Effector memory CD4-positive, alpha-beta T cell (primary cell): Measurements from ENCODE around the gene FAM131A.
A peak's percentile ranks its signal among the peaks of the same experiment; 100 is the strongest.

Source experiments
- DNase-seq, 3 donors: peaks; one replicate each; pipeline ENCODE4 v3.0.0-alpha.2; 2020
- H3K27ac ChIP-seq: 2 replicates; pipeline ENCODE4 v1.7.0; 2013; ENCODE audit warnings: mild to moderate bottlenecking, low read length, moderate library complexity; ENCODE audit not compliant: insufficient read depth, poor library complexity, severe bottlenecking
- H3K27me3 ChIP-seq: replicated peaks from 2 replicates; pipeline ENCODE4 v1.7.0; 2013; ENCODE audit warnings: mild to moderate bottlenecking, low read length; ENCODE audit not compliant: insufficient read depth, control insufficient read depth, poor library complexity, severe bottlenecking
- H3K36me3 ChIP-seq: 2 replicates; pipeline ENCODE4 v1.7.0; 2013; ENCODE audit warnings: mild to moderate bottlenecking, low read length, moderate library complexity; ENCODE audit not compliant: control insufficient read depth, insufficient read depth
- H3K4me1 ChIP-seq: 2 replicates; pipeline ENCODE4 v1.7.0; 2013; ENCODE audit warnings: low read length, mild to moderate bottlenecking; ENCODE audit not compliant: control insufficient read depth, insufficient read depth, poor library complexity, severe bottlenecking
- H3K4me3 ChIP-seq: 2 replicates; pipeline ENCODE4 v1.7.0; 2013; ENCODE audit warnings: low read length, low read depth, mild to moderate bottlenecking; ENCODE audit not compliant: insufficient read depth, poor library complexity, severe bottlenecking
- H3K9me3 ChIP-seq: 2 replicates; pipeline ENCODE4 v1.7.0; 2013; ENCODE audit warnings: mild to moderate bottlenecking, low read length, moderate library complexity; ENCODE audit not compliant: control insufficient read depth

FAM131A gene

GRCh38 chr3:184357248-184358123, 20.1 kb downstream of the FAM131A start:
- no peaks in the 10 kb centered on the region for H3K27me3 ChIP-seq
- H3K9me3 ChIP-seq: no peaks in the 10 kb centered on the region
- no peak for DNase-seq
- no peaks in the 10 kb centered on the region for H3K36me3 ChIP-seq
- H3K4me1 ChIP-seq: peaks cover 12% of the 10 kb centered on the region
- no peak overlapping the region for H3K4me3 ChIP-seq
- H3K27ac ChIP-seq: no peak overlapping the region

GRCh38 chr3:184358124-184358767, 20.8 kb downstream of the FAM131A start:
- H3K27me3 ChIP-seq: no peaks in the 10 kb centered on the region
- no peaks in the 10 kb centered on the region for H3K36me3 ChIP-seq
- peaks cover 12% of the 10 kb centered on the region for H3K4me1 ChIP-seq
- no peak for DNase-seq
- H3K4me3 ChIP-seq: no peak overlapping the region
- no peaks in the 10 kb centered on the region for H3K9me3 ChIP-seq
- H3K27ac ChIP-seq: no peak overlapping the region

- Histone ChIP-seq H3K4me1 (peaks cover 12% of the 10 kb centered on the region), H3K27me3 (no peaks in the 10 kb centered on the region), H3K9me3 (no peaks in the 10 kb centered on the region), H3K4me3 (no peak overlapping the region), H3K36me3 (no peaks in the 10 kb centered on the region), H3K27ac (no peak overlapping the region)
- no peak for DNase-seq
These were observed 21.5 kb downstream of the FAM131A start for GRCh38 chr3:184358921-184359350.

GRCh38 chr3:184359610-184360009, 22.2 kb downstream of the FAM131A start:
- Histone ChIP-seq H3K4me1 (peaks cover 13% of the 10 kb centered on the region), H3K4me3 (no peak overlapping the region), H3K27me3 (no peaks in the 10 kb centered on the region), H3K27ac (no peak overlapping the region), H3K36me3 (no peaks in the 10 kb centered on the region), H3K9me3 (no peaks in the 10 kb centered on the region)
- DNase-seq: no peak

GRCh38 chr3:184360070-184360928, 22.9 kb downstream of the FAM131A start:
- no peaks in the 10 kb centered on the region for H3K36me3 ChIP-seq
- H3K9me3 ChIP-seq: no peaks in the 10 kb centered on the region
- H3K27me3 ChIP-seq: no peaks in the 10 kb centered on the region
- no peak overlapping the region for H3K27ac ChIP-seq
- DNase-seq: no peak
- H3K4me1 ChIP-seq: peaks cover 14% of the 10 kb centered on the region
- no peak overlapping the region for H3K4me3 ChIP-seq

GRCh38 chr3:184360929-184361531, 23.6 kb downstream of the FAM131A start:
- H3K27me3 ChIP-seq: no peaks in the 10 kb centered on the region
- DNase-seq: no peak
- H3K36me3 ChIP-seq: peaks cover 2% of the 10 kb centered on the region
- peaks cover 14% of the 10 kb centered on the region for H3K4me1 ChIP-seq
- H3K4me3 ChIP-seq: peak overlapping the region; percentile 77
- H3K9me3 ChIP-seq: no peaks in the 10 kb centered on the region
- no peak overlapping the region for H3K27ac ChIP-seq

- DNase-seq: peak in 2 of 3 donors; percentile 18 to 37
- peak within 1 kb of the TSS; percentile 78 for H3K27ac ChIP-seq
- H3K36me3 ChIP-seq: peaks cover 4% of the 10 kb centered on the region
- peaks cover 14% of the 10 kb centered on the region for H3K4me1 ChIP-seq
- peak within 1 kb of the TSS; percentile 77 for H3K4me3 ChIP-seq
- no peaks in the 10 kb centered on the region for H3K27me3 ChIP-seq
- no peaks in the 10 kb centered on the region for H3K9me3 ChIP-seq
These were observed 24.1 kb downstream of the FAM131A start, which contains the start of the genes CLCN2 and POLR2H for GRCh38 chr3:184361532-184361931. TSS of gene CLCN2 (minus strand) at chr3:184361605. CDS start at chr3:184361479, 126 bp downstream. TSS of gene POLR2H (plus strand) at chr3:184361710. CDS start at chr3:184363493, 1,783 bp downstream.

GRCh38 chr3:184361932-184362667, 24.7 kb downstream of the FAM131A start:
- peaks cover 4% of the 10 kb centered on the region for H3K36me3 ChIP-seq
- peak overlapping the region; percentile 78 for H3K27ac ChIP-seq
- no peaks in the 10 kb centered on the region for H3K27me3 ChIP-seq
- H3K4me1 ChIP-seq: peaks cover 14% of the 10 kb centered on the region
- peak in 1 of 3 donors; percentile 15 for DNase-seq
- H3K9me3 ChIP-seq: no peaks in the 10 kb centered on the region
- H3K4me3 ChIP-seq: peak overlapping the region; percentile 77
